GM20000 (cell line): ENCODE measurements around the gene SERP2.
A peak's percentile ranks its signal among the peaks of the same experiment; 100 is the strongest.

Experiments used
- DNase-seq: peaks from one replicate; pipeline ENCODE4 v3.0.0; 2012; ENCODE audit warnings: low spot score
- TF ChIP-seq, protein P1 (sequence below): IDR thresholded peaks from 2 replicates; pipeline ENCODE4 v1.5.1; 2012; ENCODE audit warnings: mild to moderate bottlenecking, control low read depth; ENCODE audit errors: extremely low read depth, missing control alignments

SERP2 gene

DNA sequence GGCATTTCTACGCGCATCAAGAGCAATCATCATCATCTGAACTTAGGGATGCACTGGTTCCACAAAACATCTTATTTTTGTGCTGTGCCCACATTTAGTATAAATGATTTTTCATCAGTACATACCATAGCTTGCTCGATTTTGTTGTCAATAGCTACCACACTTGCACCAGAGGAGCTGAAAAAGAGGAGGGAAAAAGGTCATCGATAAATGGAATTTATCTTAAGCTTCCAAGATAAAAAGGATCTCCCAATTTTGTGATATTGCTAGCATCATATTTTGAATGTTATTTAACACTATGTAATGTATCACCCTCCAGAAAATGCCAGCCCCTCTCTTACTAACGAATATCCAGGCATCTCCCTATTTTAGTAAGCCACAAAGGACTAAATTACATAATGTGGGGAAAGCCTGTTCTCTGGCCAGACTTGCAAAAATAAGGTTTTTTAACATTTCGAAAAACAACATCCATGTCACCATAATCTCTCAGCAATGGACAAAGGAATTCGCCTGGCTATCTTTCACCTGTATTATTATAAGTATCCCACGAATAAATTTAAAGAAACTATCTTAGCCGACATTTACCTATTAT is 62.4 kb downstream of the SERP2 start:
- TF ChIP-seq, protein P1, sequence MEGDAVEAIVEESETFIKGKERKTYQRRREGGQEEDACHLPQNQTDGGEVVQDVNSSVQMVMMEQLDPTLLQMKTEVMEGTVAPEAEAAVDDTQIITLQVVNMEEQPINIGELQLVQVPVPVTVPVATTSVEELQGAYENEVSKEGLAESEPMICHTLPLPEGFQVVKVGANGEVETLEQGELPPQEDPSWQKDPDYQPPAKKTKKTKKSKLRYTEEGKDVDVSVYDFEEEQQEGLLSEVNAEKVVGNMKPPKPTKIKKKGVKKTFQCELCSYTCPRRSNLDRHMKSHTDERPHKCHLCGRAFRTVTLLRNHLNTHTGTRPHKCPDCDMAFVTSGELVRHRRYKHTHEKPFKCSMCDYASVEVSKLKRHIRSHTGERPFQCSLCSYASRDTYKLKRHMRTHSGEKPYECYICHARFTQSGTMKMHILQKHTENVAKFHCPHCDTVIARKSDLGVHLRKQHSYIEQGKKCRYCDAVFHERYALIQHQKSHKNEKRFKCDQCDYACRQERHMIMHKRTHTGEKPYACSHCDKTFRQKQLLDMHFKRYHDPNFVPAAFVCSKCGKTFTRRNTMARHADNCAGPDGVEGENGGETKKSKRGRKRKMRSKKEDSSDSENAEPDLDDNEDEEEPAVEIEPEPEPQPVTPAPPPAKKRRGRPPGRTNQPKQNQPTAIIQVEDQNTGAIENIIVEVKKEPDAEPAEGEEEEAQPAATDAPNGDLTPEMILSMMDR = no peak
- no peak for DNase-seq

DNA sequence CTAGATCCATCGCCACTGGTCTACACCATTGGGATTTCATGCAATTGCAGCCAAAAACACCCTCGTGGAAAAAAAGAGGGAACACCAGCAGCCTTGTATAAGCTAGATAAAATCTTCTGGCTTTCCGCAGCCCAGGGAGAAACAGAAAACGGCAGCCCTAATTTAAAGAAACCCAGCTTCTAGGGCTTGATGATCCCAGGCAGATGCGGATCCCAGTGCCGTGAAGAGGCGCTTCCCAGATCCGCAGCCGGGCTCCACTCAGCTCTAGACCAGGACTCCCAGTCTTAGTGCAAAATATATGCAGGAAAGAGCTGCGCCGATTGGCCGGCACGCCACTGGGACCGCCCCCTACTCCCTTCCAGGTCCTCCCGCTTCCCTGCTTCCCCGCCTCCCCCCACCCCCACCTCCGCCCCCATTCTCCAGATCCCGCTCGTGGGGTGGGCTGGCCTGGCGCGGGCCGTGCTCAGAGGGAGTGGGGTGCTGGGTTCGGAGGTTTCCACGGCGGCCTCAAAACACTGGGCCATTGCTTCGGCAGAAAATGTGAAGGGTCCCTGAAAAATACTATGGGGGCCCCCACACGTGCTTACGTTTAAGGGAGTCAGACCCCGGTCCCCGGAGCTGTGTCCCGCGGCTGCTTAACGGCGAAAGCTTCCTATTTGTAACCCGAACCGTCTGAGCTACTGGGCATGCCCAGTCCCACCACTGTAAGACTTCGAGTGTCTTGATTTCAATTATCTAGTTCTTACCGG is 63.1 kb downstream of the SERP2 start:
- TF ChIP-seq, protein P1 = no peak
- DNase-seq = no peak

DNA sequence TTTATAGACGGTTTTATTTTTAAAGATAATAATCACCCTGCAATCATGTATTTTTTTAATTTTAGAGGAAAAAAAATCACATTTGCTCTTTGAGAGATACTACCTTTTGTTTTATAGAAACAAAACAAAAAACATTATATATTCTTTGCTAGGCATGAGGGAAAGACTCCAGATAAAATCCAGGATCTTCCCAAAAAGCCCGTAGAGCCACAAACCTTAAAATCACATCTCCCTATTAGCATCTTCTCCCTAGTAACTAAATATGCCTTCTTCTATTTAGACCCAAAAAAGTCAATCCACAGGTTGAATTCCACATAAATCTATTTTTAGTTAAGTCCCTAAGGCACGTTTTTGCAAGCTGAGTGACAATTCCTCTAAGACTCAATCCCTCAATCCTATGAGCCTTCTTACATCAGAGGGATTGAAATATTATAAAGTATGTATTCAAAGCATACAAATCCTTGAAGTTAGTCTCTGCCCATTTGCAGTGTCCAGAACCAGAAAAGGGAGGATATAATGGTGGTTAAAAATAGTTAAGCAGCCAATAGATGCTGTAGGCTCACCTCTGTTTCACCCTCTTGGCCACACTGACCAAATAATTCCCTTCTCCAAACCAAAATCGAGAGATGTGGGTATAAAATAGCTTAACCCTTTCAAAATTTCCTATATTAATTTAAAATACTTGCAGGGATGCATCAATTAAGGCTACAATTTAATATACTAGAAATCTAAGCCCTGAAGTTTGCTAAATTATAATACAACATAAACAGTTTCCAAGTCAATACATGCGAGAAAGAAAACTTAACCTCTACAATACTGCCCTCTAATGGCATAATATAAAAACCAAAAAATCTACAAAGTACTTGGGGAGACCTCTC is 64.0 kb downstream of the SERP2 start:
- peak; percentile 59 for DNase-seq
- TF ChIP-seq, protein P1 = no peak

DNA sequence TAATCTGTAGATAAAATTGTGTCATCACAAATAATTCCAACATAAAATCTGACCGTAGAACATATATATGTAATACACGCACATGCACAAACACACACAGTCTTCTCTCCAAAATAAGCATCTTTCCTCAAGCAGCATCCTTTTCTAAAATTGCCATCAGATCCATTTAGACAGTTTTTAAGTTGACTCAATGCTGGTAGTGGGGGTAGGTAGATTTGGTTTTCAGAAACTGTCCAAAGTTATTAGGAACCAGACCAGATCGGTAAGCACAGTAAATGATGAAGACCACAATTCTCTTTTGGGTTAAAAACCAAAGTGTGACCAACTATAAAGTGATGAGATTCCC is 64.6 kb downstream of the SERP2 start:
- no peak for DNase-seq
- TF ChIP-seq, protein P1 = no peak

DNA sequence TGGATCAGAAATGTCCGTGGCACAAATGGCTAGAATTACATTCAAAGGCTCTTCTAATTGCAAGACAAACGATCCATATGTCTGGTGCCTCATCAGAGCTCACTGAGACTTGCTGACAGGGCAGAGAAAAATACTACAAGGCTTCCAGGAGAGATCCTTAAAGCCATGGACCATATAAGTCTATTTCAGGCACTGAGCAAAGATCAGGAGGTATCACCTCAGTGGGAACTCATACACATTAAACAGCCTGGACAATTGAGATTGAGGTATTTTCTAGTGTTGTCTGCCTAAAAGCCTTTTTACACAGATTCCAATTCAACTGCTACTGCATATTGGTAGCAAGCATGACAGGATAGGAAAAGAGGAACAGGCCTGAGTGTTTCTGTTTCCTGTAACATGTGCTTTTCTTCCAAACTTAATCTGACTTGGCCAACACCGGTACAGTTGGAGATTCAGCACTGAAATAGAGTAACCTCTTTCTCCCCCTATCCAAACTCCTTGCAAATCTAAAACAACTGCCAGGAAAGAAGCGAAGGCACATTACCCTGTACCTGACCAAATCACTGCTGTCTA is 65.9 kb downstream of the SERP2 start:
- DNase-seq = no peak
- TF ChIP-seq, protein P1 = no peak

DNA sequence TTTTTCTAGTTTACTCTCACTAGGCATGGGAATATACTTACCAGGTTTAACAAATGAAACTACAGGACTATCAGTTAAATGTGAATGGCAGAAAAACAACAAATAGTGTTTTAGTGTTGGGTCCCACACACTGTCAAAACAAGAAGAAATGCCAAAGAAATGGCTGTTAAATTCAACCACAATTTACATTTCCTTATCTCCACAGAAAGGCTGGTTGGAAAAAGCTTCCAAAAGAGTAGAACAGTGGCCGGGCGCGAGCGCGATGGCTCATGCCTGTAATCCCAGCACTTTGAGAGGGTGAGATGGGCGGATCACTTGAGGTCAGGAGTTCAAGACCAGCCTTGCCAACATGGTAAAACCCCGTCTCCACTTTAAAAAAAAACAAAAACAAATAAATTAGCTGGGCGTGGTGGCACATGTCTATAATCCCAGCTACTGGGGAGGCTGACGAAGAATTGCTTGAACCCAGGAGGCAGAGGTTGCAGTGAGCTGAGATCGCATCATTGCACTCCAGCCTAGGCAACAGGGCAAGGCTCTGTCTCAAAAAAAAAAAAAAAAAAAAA is 66.5 kb downstream of the SERP2 start:
- TF ChIP-seq, protein P1 = no peak
- no peak for DNase-seq
